RWPE1 (cell line): Measurements from ENCODE around the gene CDKAL1.
A peak's percentile ranks its signal among the peaks of the same experiment; 100 is the strongest.

Experiments
- CTCF ChIA-PET: fragments of 350-600 bp; sonication (Branson Sonifier 250); formaldehyde crosslinking; extraction: SDS; loops from one replicate; lab custom pipeline; 2021; lab: Yijun Ruan, JAX
- POLR2A ChIA-PET: fragments of 400-600 bp; formaldehyde crosslinking; extraction: SDS; loops from one replicate; lab custom pipeline; 2020; ENCODE audit warnings: antibody characterized with exemption; ENCODE audit not compliant: low non-redundant PET; lab: Yijun Ruan, JAX
- DNase-seq: peaks from one replicate; pipeline ENCODE4 v3.0.0; 2012; ENCODE audit warnings: low spot score
- H3K27ac ChIP-seq: fragments of 450-650 bp; 2 replicates; pipeline ENCODE4 v1.5.1; 2017
- CTCF ChIP-seq: fragments of 450-650 bp; conservative IDR thresholded peaks from 2 replicates; pipeline ENCODE4 v1.5.1; 2017; ENCODE audit warnings: low read depth, mild to moderate bottlenecking

The CDKAL1 gene

DNA sequence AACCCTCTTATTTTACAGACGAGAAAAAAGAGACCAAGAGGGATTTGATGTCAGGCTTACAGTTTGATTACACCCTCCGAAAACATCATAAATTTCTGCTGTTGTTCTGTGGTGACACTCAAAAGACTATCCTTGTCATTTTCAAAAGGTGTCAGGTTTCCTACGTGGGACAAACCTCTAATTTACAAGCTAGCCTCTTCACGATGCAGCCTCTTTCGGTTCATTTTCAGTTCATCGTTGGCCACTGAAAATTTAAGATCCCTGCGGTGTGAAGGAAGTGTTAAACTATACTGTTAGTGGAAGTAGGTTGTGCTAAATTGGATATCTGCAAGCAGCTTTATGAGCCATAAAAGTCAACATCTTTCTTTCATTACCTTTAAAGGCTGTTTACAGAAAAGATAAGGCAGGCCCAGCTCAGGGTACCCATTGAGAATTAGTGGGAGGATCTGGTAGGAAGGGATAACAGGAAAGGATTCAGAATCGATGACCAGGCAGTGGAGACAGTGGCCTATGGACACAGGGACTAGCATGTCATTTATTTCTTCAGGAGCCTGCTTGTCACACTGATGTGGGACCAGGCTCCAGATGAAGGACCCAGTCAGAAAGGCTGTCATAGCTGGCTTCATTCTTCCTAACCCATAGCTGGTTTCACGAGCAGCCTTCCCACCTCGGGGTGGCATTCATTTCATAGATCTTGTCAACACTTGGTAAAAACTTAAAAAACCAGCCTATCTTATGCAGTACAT, 730.2 kb downstream of the CDKAL1 start:
- POLR2A ChIA-PET: no interaction called here
- CTCF ChIA-PET: interaction anchor here (0.7 kb wide), 1 partner anchor 26 kb away, joined by 3 read pairs; no protein-coding TSS in a partner anchor
- TF ChIP-seq CTCF: no peak
- H3K27ac ChIP-seq: no peak overlapping the region
- DNase-seq: no peak

GRCh38 chr6:21265034-21265729, 730.9 kb downstream of the CDKAL1 start:
- CTCF ChIA-PET: no interaction called here
- H3K27ac ChIP-seq: no peak overlapping the region
- DNase-seq: no peak
- no peak for TF ChIP-seq CTCF
- POLR2A ChIA-PET: no interaction called here

DNA sequence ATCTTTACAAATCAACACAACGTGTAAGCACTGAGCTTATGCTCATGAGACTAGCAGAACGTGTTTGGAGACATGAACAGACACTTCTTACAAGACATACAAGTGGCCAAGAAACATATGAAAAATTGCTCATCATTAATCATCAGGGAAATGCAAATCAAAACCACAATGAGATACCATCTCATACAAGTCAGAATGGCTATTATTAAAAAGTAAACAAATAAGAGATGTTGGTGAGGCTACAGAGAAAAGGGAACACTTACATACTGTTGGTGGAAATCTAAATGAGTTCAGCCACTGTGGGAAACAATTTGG, 731.4 kb downstream of the CDKAL1 start:
- H3K27ac ChIP-seq: no peak overlapping the region
- POLR2A ChIA-PET: no interaction called here
- DNase-seq: peak; percentile 29
- no peak for TF ChIP-seq CTCF
- CTCF ChIA-PET: interaction anchor here (0.6 kb wide), 1 partner anchor 162 kb away, joined by 3 read pairs; no protein-coding TSS in a partner anchor

DNA sequence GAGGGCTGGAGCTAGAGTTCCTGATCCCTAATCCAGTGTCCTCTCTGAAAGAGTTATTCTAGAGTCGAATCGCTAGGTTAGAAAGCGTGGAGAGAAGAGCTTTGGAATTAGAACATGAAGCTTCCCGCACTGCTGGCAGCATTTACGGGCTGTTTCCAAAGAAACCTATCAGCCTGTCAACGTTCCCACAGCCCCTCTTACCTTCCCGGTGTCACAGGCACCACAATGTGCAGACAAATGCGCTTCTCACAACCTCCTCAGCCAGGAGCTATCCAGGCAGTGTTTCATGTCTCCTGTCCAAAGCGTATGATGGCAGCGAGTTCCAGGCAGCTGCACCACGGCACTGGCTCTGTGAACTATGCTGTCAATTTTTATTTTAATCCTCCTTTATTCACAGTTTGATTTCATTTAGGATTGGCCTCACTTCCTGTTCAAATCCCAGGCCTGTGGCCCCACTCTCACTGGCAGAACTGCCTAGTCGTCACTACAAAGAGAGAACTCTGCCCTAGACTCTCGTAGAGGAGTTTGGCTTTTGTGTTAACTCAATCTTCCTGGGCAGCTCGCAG, 736.5 kb downstream of the CDKAL1 start:
- H3K27ac ChIP-seq: no peak overlapping the region

DNA sequence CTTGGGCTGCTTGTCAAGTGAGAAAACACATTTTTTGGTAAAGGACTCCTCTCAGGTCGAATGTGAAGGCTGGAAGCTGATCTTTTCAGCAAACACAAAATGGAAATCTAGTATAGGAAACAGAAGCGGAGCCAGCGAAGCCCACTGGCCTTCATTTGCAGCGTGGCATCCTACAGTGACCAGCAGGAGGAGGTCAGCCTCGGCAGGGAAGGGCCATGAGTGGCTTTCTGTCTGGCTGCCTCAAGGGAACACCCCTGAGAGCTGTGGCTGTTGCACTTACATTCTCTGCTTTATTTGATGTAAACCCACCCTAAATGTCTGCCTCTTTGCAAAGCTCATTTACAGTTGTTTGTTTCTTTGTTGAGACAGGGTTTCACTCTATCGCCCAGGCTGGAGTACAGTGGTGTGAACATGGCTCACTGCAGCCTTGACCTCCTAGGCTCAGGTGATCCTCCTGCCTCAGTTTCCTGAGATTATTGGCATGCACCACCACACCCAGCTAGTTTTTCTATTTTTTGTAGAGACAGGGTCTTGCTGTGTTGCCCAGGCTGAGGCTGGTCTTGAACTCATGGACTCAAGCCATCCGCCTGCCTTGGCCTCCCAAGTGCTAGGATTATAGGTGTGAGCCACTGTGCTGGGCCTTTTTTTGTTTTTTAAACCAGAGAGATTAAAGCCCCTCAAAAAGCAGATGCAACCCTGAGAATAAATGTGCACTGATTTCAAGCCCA, 737.3 kb downstream of the CDKAL1 start:
- TF ChIP-seq CTCF: no peak

More for the DNA sequence above, 736.5 kb downstream of the CDKAL1 start:
- no peak for TF ChIP-seq CTCF
- CTCF ChIA-PET: interaction anchor here (0.6 kb wide), 1 partner anchor 98 kb away, joined by 3 read pairs; no protein-coding TSS in a partner anchor
- no peak for DNase-seq
- POLR2A ChIA-PET: no interaction called here

DNA sequence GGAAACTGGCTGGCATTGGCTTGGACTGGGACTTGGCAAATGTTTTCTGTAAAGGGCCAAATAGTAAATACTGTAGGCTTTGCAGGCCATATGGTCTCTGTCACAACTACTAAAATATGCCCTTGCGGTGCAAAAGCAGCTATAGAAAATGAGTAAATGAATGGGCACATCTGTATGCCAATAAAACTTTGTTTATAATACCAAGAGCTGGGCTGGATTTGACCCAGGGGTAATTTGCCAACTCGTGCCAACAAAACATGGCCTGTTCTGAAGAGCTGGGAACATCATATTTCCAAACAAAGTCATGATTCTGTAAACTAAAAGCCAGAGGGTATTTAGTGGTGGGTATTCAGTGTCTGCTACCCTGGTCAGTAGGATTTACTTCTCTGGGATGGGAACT, 739.2 kb downstream of the CDKAL1 start:
- CTCF ChIA-PET: no interaction called here
- DNase-seq: no peak
- TF ChIP-seq CTCF: no peak
- H3K27ac ChIP-seq: no peak overlapping the region
- POLR2A ChIA-PET: no interaction called here

More for the DNA sequence above, 737.3 kb downstream of the CDKAL1 start:
- H3K27ac ChIP-seq: no peak overlapping the region
- CTCF ChIA-PET: no interaction called here
- POLR2A ChIA-PET: no interaction called here
- DNase-seq: no peak
